B cell (primary cell): ENCODE data around the gene FITM1.

Experiments
- EZH2 ChIP-seq: IDR thresholded peaks from 2 replicates; pipeline ENCODE4 v1.6.1; 2012; ENCODE audit warnings: borderline replicate concordance, low read depth, mild to moderate bottlenecking, moderate library complexity, low read length; ENCODE audit not compliant: insufficient read depth, poor library complexity, severe bottlenecking
- TF ChIP-seq, protein P1 (sequence below): fragments of 200-600 bp; IDR thresholded peaks from one replicate; pipeline ENCODE4 v1.8.0; 2022; ENCODE audit warnings: antibody characterized with exemption, mild to moderate bottlenecking

DNA sequence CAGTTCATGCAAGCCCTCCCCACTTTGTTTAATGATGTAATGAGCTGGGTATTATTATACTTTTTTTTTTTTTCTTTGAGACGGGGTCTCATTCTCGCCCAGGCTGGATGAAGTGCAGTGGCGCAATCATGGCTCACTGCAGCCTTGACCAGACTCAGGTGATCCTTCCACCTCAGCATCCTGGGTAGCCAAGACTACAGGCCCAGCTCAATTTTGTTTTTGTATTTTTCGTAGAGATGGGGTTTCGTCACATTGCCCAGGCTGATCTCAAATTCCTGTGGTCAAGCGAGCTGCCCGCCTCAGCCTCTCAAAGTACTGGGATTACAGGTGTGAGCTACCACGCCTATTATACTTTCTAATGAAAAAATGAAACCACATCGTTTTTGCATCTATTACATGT lies 20.4 kb upstream of the FITM1 start:
- TF ChIP-seq, protein P1, sequence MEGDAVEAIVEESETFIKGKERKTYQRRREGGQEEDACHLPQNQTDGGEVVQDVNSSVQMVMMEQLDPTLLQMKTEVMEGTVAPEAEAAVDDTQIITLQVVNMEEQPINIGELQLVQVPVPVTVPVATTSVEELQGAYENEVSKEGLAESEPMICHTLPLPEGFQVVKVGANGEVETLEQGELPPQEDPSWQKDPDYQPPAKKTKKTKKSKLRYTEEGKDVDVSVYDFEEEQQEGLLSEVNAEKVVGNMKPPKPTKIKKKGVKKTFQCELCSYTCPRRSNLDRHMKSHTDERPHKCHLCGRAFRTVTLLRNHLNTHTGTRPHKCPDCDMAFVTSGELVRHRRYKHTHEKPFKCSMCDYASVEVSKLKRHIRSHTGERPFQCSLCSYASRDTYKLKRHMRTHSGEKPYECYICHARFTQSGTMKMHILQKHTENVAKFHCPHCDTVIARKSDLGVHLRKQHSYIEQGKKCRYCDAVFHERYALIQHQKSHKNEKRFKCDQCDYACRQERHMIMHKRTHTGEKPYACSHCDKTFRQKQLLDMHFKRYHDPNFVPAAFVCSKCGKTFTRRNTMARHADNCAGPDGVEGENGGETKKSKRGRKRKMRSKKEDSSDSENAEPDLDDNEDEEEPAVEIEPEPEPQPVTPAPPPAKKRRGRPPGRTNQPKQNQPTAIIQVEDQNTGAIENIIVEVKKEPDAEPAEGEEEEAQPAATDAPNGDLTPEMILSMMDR: no peak
- no peak for TF ChIP-seq EZH2
